Measurements from ENCODE around the gene BOLA2B. TPM values are rescaled to one million over a fixed set of nuclear protein-coding genes. Genes with fewer than 3 reads are reported as not detected.
"Not testable (repeated sequence)": the region's sequence is repeated elsewhere in the genome, so short reads cannot be mapped to it uniquely, and the experiment has no call there.

BOLA2B gene
- polyA plus RNA-seq, 1 donor, result 57.9 TPM

DNA sequence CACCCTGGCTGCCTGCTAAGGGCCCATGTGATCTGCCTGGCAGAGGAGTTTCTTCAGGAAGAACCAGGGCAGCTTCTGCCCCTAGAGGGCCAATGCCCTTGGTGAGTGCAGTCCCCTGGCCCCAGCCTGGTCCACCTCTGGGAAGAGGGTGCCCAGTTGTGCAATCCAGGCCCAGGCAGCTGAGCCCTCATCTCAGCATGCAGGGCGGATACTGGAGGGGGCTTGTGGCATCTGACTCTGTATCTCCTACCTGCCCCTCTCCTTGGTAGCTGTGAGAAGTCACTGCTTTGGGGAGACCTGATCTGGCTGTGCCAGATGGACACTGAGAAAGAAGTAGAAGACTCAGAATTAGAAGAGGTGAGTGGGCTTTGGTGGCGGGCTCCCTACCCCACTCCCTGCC is 3.5 kb upstream of the BOLA2B start:
- H3K27me3 ChIP-seq (ENCODE audit: control insufficient read depth, insufficient read depth, low read length); H3K4me3 ChIP-seq (ENCODE audit: low read length): not testable (repeated sequence)
- no CpG with 5 or more reads among the region's 2 CpGs for WGBS (ENCODE audit: insufficient coverage, low lambda C conversion rate)

DNA sequence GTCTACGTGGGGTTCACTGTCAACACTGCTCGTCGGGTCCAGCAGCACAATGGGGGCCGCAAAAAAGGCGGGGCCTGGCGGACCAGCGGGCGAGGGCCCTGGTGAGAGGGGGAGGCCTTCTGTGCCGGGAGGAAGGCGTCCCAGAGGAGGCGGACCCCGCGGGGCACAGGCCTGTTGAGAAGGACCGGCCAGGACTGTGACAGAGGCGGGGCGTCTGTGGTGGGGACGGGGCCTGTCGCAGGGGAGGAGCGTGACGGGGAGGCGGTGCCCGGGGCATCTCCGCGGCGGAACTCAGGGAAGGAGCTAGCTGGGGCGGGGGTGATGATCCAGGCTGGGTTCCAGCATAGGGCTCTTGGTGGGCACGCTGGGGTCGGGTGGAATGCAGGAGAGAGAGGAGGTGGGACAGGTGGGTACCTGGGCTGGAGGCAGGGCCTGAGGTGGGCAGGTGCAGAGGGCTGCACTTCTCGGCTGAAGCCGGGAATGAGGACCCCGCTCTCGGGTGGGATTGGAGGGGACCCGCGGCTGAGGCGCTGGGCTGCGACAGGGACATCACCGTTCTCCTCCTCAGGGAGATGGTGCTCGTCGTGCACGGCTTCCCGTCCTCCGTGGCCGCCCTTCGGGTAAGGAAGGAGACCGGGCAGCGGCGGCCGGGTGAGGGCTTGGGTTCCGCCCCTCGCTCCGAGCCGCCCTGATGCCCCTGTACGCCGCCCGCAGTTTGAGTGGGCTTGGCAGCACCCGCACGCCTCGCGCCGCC is 883 bp upstream of the BOLA2B start:
- H3K36me3 ChIP-seq (ENCODE audit: control insufficient read depth, insufficient read depth, low read length); DNase-seq; H3K9me3 ChIP-seq (ENCODE audit: control insufficient read depth, low read depth, low read length); H3K27me3 ChIP-seq (ENCODE audit: control insufficient read depth, insufficient read depth, low read length); H3K4me1 ChIP-seq (ENCODE audit: control insufficient read depth, insufficient read depth, low read length): not testable (repeated sequence)
- Histone ChIP-seq H3K4me3 (ENCODE audit: low read length) (peak overlapping the region; percentile 46), H3K27ac (ENCODE audit: low read length) (peak overlapping the region; percentile 74)
- no CpG with 5 or more reads among the region's 60 CpGs for WGBS (ENCODE audit: insufficient coverage, low lambda C conversion rate)

More for the DNA sequence above, 3.5 kb upstream of the BOLA2B start:
- not testable (repeated sequence) for DNase-seq; H3K36me3 ChIP-seq (ENCODE audit: control insufficient read depth, insufficient read depth, low read length); H3K4me1 ChIP-seq (ENCODE audit: control insufficient read depth, insufficient read depth, low read length); H3K9me3 ChIP-seq (ENCODE audit: control insufficient read depth, low read depth, low read length)
- H3K27ac ChIP-seq (ENCODE audit: low read length), result peak overlapping the region; percentile 81

DNA sequence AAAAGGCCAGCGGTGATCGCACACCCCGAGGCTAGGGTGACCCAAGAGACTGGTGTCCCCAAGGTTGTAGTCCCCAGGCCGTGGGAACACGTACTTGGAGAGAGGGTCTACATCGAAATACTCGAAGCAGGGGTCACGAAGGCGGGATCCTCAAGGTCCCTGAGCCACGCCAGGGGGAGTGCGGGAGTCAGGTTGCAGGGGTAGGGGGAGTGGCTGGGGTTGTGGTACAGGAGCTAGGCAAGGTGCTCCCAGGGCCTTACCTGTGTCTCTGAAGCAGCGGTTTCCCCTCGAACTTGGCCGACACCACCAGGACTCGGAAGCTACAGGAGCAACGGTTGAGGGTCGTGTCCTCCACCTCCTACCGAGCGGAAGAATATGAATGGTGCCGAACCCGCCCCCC is 368 bp downstream of the BOLA2B start:
- H3K27me3 ChIP-seq (ENCODE audit: control insufficient read depth, insufficient read depth, low read length); H3K36me3 ChIP-seq (ENCODE audit: control insufficient read depth, insufficient read depth, low read length); H3K27ac ChIP-seq (ENCODE audit: low read length); H3K4me3 ChIP-seq (ENCODE audit: low read length); DNase-seq; H3K9me3 ChIP-seq (ENCODE audit: control insufficient read depth, low read depth, low read length); H3K4me1 ChIP-seq (ENCODE audit: control insufficient read depth, insufficient read depth, low read length): not testable (repeated sequence)
- WGBS (ENCODE audit: insufficient coverage, low lambda C conversion rate), result no CpG with 5 or more reads among the region's 21 CpGs

DNA sequence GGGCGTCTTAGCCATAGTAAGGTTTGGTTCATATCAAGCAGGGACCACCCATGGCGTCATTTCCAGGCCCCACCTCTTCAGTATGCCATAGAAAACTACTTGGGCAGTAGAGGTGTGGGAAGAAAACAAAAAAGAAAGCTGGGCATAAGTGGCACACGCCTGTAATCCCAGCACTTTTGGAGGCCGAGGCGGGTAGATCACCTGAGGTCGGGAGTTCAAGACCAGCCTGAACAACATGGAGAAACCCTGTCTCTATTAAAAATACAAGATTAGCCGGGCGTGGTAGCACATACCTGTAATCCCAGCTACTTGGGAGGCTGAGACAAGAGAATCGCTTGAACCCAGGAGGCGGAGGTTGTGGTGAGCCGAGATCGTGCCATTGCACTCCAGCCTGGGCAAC is 2.3 kb downstream of the BOLA2B start:
- not testable (repeated sequence) for H3K36me3 ChIP-seq (ENCODE audit: control insufficient read depth, insufficient read depth, low read length); H3K4me1 ChIP-seq (ENCODE audit: control insufficient read depth, insufficient read depth, low read length); DNase-seq; H3K4me3 ChIP-seq (ENCODE audit: low read length); H3K27ac ChIP-seq (ENCODE audit: low read length); H3K27me3 ChIP-seq (ENCODE audit: control insufficient read depth, insufficient read depth, low read length); H3K9me3 ChIP-seq (ENCODE audit: control insufficient read depth, low read depth, low read length)
- WGBS (ENCODE audit: insufficient coverage, low lambda C conversion rate), result no CpG with 5 or more reads among the region's 12 CpGs

GRCh38 chr16:30187971-30188561 is 5.4 kb downstream of the BOLA2B start:
- H3K4me1 ChIP-seq (ENCODE audit: control insufficient read depth, insufficient read depth, low read length), result peaks cover 15% of the 10 kb centered on the region
- H3K4me3 ChIP-seq (ENCODE audit: low read length), result no peak overlapping the region
- no peak overlapping the region for H3K27ac ChIP-seq (ENCODE audit: low read length)
- peaks cover 7% of the 10 kb centered on the region for H3K27me3 ChIP-seq (ENCODE audit: control insufficient read depth, insufficient read depth, low read length)
- no CpG with 5 or more reads among the region's 23 CpGs for WGBS (ENCODE audit: insufficient coverage, low lambda C conversion rate)
- no peaks in the 10 kb centered on the region for H3K9me3 ChIP-seq (ENCODE audit: control insufficient read depth, low read depth, low read length)
- no peak for DNase-seq
- H3K36me3 ChIP-seq (ENCODE audit: control insufficient read depth, insufficient read depth, low read length), result no peaks in the 10 kb centered on the region

- H3K36me3 ChIP-seq (ENCODE audit: control insufficient read depth, insufficient read depth, low read length), result no peaks in the 10 kb centered on the region
- H3K4me1 ChIP-seq (ENCODE audit: control insufficient read depth, insufficient read depth, low read length), result peaks cover 19% of the 10 kb centered on the region
- no peak for DNase-seq
- WGBS (ENCODE audit: insufficient coverage, low lambda C conversion rate), result no CpG with 5 or more reads among the region's 9 CpGs
- no peak overlapping the region for H3K4me3 ChIP-seq (ENCODE audit: low read length)
- no peaks in the 10 kb centered on the region for H3K9me3 ChIP-seq (ENCODE audit: control insufficient read depth, low read depth, low read length)
- H3K27ac ChIP-seq (ENCODE audit: low read length), result no peak overlapping the region
- peaks cover 7% of the 10 kb centered on the region for H3K27me3 ChIP-seq (ENCODE audit: control insufficient read depth, insufficient read depth, low read length)
Measured at GRCh38 chr16:30187556-30187865, 6.0 kb downstream of the BOLA2B start.

- no peak overlapping the region for H3K27ac ChIP-seq (ENCODE audit: low read length)
- WGBS (ENCODE audit: insufficient coverage, low lambda C conversion rate), result 10% methylated on average over 2 of the region's 36 CpGs
- peak; percentile 53 to 58 for DNase-seq
Measured at GRCh38 chr16:30186782-30187555, 6.5 kb downstream of the BOLA2B start.

GRCh38 chr16:30186444-30186781 is 7.1 kb downstream of the BOLA2B start:
- no peak for DNase-seq
- Histone ChIP-seq H3K9me3 (ENCODE audit: control insufficient read depth, low read depth, low read length) (no peaks in the 10 kb centered on the region), H3K27me3 (ENCODE audit: control insufficient read depth, insufficient read depth, low read length) (peaks cover 7% of the 10 kb centered on the region), H3K36me3 (ENCODE audit: control insufficient read depth, insufficient read depth, low read length) (no peaks in the 10 kb centered on the region), H3K4me3 (ENCODE audit: low read length) (no peak overlapping the region), H3K27ac (ENCODE audit: low read length) (no peak overlapping the region), H3K4me1 (ENCODE audit: control insufficient read depth, insufficient read depth, low read length) (peaks cover 19% of the 10 kb centered on the region)
- no CpG with 5 or more reads among the region's 9 CpGs for WGBS (ENCODE audit: insufficient coverage, low lambda C conversion rate)

More at GRCh38 chr16:30186782-30187555, 6.5 kb downstream of the BOLA2B start:
- H3K36me3 ChIP-seq (ENCODE audit: control insufficient read depth, insufficient read depth, low read length), result no peaks in the 10 kb centered on the region
- peaks cover 19% of the 10 kb centered on the region for H3K4me1 ChIP-seq (ENCODE audit: control insufficient read depth, insufficient read depth, low read length)
- no peaks in the 10 kb centered on the region for H3K9me3 ChIP-seq (ENCODE audit: control insufficient read depth, low read depth, low read length)
- H3K4me3 ChIP-seq (ENCODE audit: low read length), result no peak overlapping the region
- H3K27me3 ChIP-seq (ENCODE audit: control insufficient read depth, insufficient read depth, low read length), result peaks cover 7% of the 10 kb centered on the region

- WGBS (ENCODE audit: insufficient coverage, low lambda C conversion rate), result no CpG with 5 or more reads among the region's 15 CpGs
Measured at GRCh38 chr16:30185683-30186421, 7.6 kb downstream of the BOLA2B start.

More at GRCh38 chr16:30185683-30186421, 7.6 kb downstream of the BOLA2B start:
- DNase-seq, result peak in 1 of 2 donors; percentile 37
- H3K27me3 ChIP-seq (ENCODE audit: control insufficient read depth, insufficient read depth, low read length), result peaks cover 7% of the 10 kb centered on the region
- no peak overlapping the region for H3K4me3 ChIP-seq (ENCODE audit: low read length)
- H3K9me3 ChIP-seq (ENCODE audit: control insufficient read depth, low read depth, low read length), result no peaks in the 10 kb centered on the region
- H3K4me1 ChIP-seq (ENCODE audit: control insufficient read depth, insufficient read depth, low read length), result peaks cover 19% of the 10 kb centered on the region
- H3K36me3 ChIP-seq (ENCODE audit: control insufficient read depth, insufficient read depth, low read length), result no peaks in the 10 kb centered on the region
- H3K27ac ChIP-seq (ENCODE audit: low read length), result no peak overlapping the region
